ENCODE results near the gene BNC2. TPM values are rescaled to one million over a fixed set of nuclear protein-coding genes. Genes with fewer than 3 reads are reported as not detected.
A peak's percentile ranks its signal among the peaks of the same experiment; 100 is the strongest.

The BNC2 gene
- total and polyA plus RNA-seq, 2 of the 4 experiments (the other 2 are of a cell fraction), result 15.5 to 45.2 TPM

DNA sequence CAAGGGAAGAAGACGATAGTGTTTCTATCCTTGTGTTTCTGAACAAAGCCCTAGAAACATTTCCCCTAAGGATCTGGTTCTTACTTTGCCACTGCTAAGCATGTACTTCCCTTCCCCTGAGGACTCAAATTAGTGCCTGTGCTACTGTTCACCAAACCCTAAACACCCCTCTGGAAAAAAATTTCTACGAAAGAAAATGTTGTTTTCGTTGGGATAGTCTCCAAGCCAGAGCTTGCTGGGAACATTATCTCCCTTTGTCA lies 294.6 kb downstream of the BNC2 start:
- dilution Hi-C loops (cut with HindIII; ENCODE audit: low sequenced_read_pairs, unreplicated experiment) (no loop called here), intact Hi-C loops (cut with micrococcal nuclease) (no loop called here)
- CTCF ChIA-PET, result interaction anchor here (0.9 kb wide), 1 partner anchor 125 kb away, joined by 4 read pairs; no protein-coding TSS in a partner anchor

More for the DNA sequence above, 294.6 kb downstream of the BNC2 start:
- Histone ChIP-seq H4K8ac (ENCODE audit: low read depth in 2 of 2, low read length in 2 of 2) (peak overlapping the region in 1 of 2 experiments; percentile 42; a peak in 1 of 4 replicates), H4K5ac (ENCODE audit: low read depth, low read length) (no peak overlapping the region), H3K9ac (ENCODE audit: low read depth, low read length) (no peak overlapping the region), H3K14ac (replicated peaks; ENCODE audit: low read depth, low read length) (0 out of 2 replicates have a peak overlapping the region, but pooled peaks have one; percentile 10), H3K36me3 (ENCODE audit: control insufficient read depth, insufficient read depth, low read length) (no peaks in the 10 kb centered on the region), H4K91ac (ENCODE audit: insufficient read depth, low read depth, low read length) (no peak overlapping the region), H3K18ac (ENCODE audit: low read depth, low read length) (peak overlapping the region; percentile 70; the same call in 1 of the 2 replicates), H2AFZ (replicated peaks; ENCODE audit: low read length, poor library complexity) (no peak overlapping the region), H3K27me3 (ENCODE audit: control insufficient read depth, insufficient read depth, low read length) (no peaks in the 10 kb centered on the region), H3K4me3 (ENCODE audit: insufficient read depth, low read depth, low read length) (no peak overlapping the region), H2BK15ac (ENCODE audit: low read depth, low read length) (no peak overlapping the region), H2BK120ac (ENCODE audit: low read depth, low read length) (no peak overlapping the region), H2BK5ac (ENCODE audit: low read depth, low read length, poor library complexity, severe bottlenecking) (no peak overlapping the region), H4K20me1 (ENCODE audit: insufficient read depth, low read length) (no peaks in the 10 kb centered on the region), H3K4me1 (ENCODE audit: control insufficient read depth, insufficient read depth, low read length) (peaks cover 10% of the 10 kb centered on the region), H3K4ac (ENCODE audit: low read depth, low read length) (peak overlapping the region; percentile 1; the same call in 1 of the 2 replicates), H2AK9ac (replicated peaks; ENCODE audit: low read depth, low read length, poor library complexity) (no peak overlapping the region), H3K56ac (ENCODE audit: extremely low read depth, insufficient read depth, low read length) (no peak overlapping the region), H3K27ac (ENCODE audit: insufficient read depth, low read length) (no peak overlapping the region), H3K79me1 (ENCODE audit: low read depth in 1 of 2, low read length in 2 of 2) (peaks cover 25 to 35% of the 10 kb centered on the region in 2 experiments; a peak in 3 of 4 replicates), H2AK5ac (ENCODE audit: low read depth, low read length) (no peak overlapping the region), H3K9me3 (ENCODE audit: control insufficient read depth, insufficient read depth, low read length) (no peaks in the 10 kb centered on the region), H3K23ac (ENCODE audit: low read depth, low read length) (peak overlapping the region; percentile 60; the same call in 1 of the 2 replicates), H3K4me2 (ENCODE audit: low read depth, low read length) (peak overlapping the region; percentile 7; the same call in 1 of the 2 replicates), H2BK20ac (ENCODE audit: low read depth, low read length) (no peak overlapping the region), H3K9me1 (ENCODE audit: insufficient read depth, low read length) (0 out of 2 replicates have a peak, but pooled peaks cover 3% of the 10 kb centered on the region)
- in situ Hi-C loops (cut with MboI; ENCODE audit: low sequenced_read_pairs), result no loop called here
- no CpG with 5 or more reads among the region's 3 CpGs for WGBS, 2 experiments (ENCODE audit: extremely low coverage in 2 of 2, insufficient read length in 1 of 2)
- BruUV-seq (replicated peaks), result no TSS peak
- no peak for DNase-seq
- no peak for TF ChIP-seq CEBPB (IDR thresholded peaks at IDR 0.05; ENCODE audit: low read depth, low read length)
- no peak for TF ChIP-seq MXI1 (IDR thresholded peaks at IDR 0.05; ENCODE audit: borderline replicate concordance, low read depth, low read length)
- no peak for TF ChIP-seq MAFK (IDR thresholded peaks at IDR 0.05; ENCODE audit: low read depth, low read length)
- TF ChIP-seq, protein P1, sequence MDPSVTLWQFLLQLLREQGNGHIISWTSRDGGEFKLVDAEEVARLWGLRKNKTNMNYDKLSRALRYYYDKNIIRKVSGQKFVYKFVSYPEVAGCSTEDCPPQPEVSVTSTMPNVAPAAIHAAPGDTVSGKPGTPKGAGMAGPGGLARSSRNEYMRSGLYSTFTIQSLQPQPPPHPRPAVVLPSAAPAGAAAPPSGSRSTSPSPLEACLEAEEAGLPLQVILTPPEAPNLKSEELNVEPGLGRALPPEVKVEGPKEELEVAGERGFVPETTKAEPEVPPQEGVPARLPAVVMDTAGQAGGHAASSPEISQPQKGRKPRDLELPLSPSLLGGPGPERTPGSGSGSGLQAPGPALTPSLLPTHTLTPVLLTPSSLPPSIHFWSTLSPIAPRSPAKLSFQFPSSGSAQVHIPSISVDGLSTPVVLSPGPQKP (IDR thresholded peaks at IDR 0.05; ENCODE audit: borderline replicate concordance, low read depth, low read length), result no peak
- no peak for TF ChIP-seq RFX5 (IDR thresholded peaks at IDR 0.05; ENCODE audit: low read depth, low read length)
- TF ChIP-seq MAZ (IDR thresholded peaks at IDR 0.05; ENCODE audit: borderline replicate concordance, low read depth, low read length), result no peak
- no peak for TF ChIP-seq RCOR1 (IDR thresholded peaks at IDR 0.05; ENCODE audit: insufficient replicate concordance, low read length)
- TF ChIP-seq, protein P2, sequence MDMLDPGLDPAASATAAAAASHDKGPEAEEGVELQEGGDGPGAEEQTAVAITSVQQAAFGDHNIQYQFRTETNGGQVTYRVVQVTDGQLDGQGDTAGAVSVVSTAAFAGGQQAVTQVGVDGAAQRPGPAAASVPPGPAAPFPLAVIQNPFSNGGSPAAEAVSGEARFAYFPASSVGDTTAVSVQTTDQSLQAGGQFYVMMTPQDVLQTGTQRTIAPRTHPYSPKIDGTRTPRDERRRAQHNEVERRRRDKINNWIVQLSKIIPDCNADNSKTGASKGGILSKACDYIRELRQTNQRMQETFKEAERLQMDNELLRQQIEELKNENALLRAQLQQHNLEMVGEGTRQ (IDR thresholded peaks at IDR 0.05; ENCODE audit: low read depth, low read length), result no peak
- no peak for TF ChIP-seq POLR2A (IDR thresholded peaks at IDR 0.05; ENCODE audit: low read depth, low read length)
- TF ChIP-seq SMC3 (IDR thresholded peaks at IDR 0.05; ENCODE audit: low read depth, low read length), result no peak
- no peak for TF ChIP-seq RAD21 (IDR thresholded peaks at IDR 0.05; ENCODE audit: low read length)
- TF ChIP-seq CHD1 (IDR thresholded peaks at IDR 0.05; ENCODE audit: low read depth, low read length), result no peak
- TF ChIP-seq BHLHE40 (IDR thresholded peaks at IDR 0.05; ENCODE audit: low read depth, low read length), result no peak
- TF ChIP-seq, protein P3, sequence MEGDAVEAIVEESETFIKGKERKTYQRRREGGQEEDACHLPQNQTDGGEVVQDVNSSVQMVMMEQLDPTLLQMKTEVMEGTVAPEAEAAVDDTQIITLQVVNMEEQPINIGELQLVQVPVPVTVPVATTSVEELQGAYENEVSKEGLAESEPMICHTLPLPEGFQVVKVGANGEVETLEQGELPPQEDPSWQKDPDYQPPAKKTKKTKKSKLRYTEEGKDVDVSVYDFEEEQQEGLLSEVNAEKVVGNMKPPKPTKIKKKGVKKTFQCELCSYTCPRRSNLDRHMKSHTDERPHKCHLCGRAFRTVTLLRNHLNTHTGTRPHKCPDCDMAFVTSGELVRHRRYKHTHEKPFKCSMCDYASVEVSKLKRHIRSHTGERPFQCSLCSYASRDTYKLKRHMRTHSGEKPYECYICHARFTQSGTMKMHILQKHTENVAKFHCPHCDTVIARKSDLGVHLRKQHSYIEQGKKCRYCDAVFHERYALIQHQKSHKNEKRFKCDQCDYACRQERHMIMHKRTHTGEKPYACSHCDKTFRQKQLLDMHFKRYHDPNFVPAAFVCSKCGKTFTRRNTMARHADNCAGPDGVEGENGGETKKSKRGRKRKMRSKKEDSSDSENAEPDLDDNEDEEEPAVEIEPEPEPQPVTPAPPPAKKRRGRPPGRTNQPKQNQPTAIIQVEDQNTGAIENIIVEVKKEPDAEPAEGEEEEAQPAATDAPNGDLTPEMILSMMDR (conservative IDR thresholded peaks at IDR 0.05; ENCODE audit: low read depth, low read length), result no peak
- no peak for TF ChIP-seq NFE2L2 (IDR thresholded peaks at IDR 0.05; ENCODE audit: low read depth, low read length)
- TF ChIP-seq FOS (IDR thresholded peaks at IDR 0.05; ENCODE audit: low read depth, low read length), result no peak
- POLR2A ChIA-PET (ENCODE audit: unreplicated experiment), result no interaction called here
- no peak for ATAC-seq (ENCODE audit: low read depth)
